NCI-H2107 treated with DMSO at 0.1 percent for 48 hours (cell line): ENCODE data around the gene ARNT2.

Experiments
- DNase-seq: peaks from one replicate; lab custom pipeline; 2025; ENCODE audit not compliant: unreplicated experiment; lab: John Stamatoyannopoulos, UW

ARNT2 gene

DNA sequence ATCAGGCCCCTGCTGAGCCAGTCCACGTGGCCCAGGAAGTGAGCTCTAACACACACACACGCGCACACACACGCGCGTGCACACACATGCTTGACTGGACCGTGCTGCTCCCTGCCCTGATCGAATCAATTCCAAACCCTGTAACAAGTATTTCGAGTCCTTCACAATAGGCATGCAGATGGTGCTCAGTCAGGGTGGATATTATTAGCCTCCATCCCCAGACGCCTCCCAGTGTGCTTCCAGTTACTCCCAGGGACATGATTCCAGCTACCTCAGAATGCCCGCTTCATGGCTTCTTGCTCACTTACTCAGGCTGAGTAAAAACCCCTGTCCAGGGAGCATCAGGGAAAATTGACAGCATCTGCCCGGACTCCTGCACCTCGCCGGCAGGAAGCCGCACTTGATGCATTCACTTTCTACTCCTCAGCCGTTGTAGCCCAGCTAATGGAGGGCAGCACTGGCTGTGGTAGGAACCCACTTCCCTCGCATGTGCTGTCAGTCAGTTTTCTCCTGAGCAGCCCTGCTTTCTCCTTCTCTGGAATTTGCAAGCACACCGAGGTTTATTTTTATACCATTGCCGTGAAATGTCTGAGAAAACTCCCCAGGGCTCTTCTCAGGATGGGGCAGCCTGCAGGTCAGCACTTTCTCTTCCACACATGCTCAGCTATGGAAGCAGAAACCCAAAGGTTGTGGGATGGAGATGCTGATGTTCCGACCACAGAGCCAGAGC lies 164.9 kb downstream of the ARNT2 start:
- DNase-seq: no peak

GRCh38 chr15:80569656-80570055 lies 165.5 kb downstream of the ARNT2 start:
- no peak for DNase-seq

GRCh38 chr15:80570553-80570952 lies 166.4 kb downstream of the ARNT2 start:
- DNase-seq: no peak

GRCh38 chr15:80572337-80572736 lies 168.2 kb downstream of the ARNT2 start:
- DNase-seq: no peak

DNA sequence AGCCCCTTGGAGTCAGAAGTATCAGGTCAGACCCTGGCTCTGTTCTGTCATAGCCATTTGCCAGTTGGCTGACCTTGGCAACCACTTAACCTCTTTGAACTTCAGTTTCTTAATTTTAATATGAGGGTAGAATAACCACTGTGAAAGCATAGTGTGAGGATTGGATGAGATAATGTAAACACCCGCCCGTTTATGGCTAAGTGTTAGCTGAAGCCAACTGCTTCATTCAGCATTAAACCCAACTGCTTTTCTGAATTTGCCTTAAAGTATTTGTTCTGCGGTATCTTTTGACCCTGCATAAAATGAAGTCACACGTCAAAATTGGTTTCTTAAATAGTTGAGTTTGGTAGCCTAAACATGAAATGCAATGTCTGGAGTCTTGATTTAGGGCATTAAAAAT lies 169.4 kb downstream of the ARNT2 start:
- no peak for DNase-seq

- no peak for DNase-seq
These were observed 170.4 kb downstream of the ARNT2 start for GRCh38 chr15:80574590-80574989.

DNA sequence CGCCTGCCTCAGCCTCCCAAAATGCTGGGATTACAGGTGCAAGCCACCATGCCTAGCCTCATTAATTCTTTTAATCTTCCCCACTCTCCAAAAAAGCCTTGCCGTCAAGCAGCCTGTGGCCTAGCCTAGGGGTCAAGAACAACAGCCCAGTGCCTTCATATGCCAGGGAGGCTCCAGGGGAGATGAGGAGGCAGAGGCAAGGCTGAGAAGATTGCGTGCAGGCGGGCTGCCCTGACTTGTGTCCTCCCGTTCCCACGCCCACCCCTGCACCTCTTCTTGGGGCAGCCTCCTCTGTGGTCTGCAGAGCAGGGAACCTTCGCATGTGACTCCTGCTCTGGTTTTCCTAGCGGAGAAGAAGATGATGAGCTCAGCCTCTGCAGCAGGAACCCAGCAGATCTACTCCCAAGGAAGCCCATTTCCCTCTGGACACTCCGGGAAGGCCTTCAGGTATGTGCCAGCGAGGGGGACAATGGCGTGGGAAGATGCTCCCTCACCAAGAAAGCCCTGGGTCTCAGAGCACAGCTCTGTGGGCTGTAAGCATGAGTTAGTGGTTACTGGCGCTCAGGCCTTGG lies 172.4 kb downstream of the ARNT2 start:
- DNase-seq: no peak

GRCh38 chr15:80577552-80578205 lies 173.5 kb downstream of the ARNT2 start:
- DNase-seq: no peak

DNA sequence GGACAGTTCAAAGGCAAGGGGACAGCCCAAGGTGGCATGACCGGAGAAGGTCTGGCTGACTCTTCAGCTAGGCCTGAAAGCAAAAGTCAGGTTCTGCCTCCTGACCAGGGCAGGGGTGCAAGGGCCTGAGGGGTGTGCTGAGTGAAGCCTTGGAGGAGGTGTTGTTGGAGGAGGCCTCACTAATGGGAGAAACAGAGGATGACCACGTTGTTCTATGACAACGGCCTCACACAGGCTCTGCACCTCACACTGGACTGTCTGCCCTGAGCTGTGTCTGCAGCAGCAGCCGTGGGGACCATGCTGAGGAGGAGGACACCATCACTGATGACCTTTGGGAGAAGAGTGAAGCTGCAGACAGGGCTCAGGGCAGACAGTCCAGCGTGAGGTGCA lies 174.0 kb downstream of the ARNT2 start:
- no peak for DNase-seq

GRCh38 chr15:80578871-80579270 lies 174.7 kb downstream of the ARNT2 start:
- no peak for DNase-seq

- no peak for DNase-seq
These were observed 175.4 kb downstream of the ARNT2 start for GRCh38 chr15:80579611-80580010.

- DNase-seq: no peak
These were observed 175.9 kb downstream of the ARNT2 start for GRCh38 chr15:80580106-80580505.

- no peak for DNase-seq
These were observed 176.5 kb downstream of the ARNT2 start for GRCh38 chr15:80580536-80581260.

- DNase-seq: no peak
These were observed 177.8 kb downstream of the ARNT2 start for GRCh38 chr15:80581976-80582375.

- no peak for DNase-seq
These were observed 178.7 kb downstream of the ARNT2 start for GRCh38 chr15:80582816-80583423.

DNA sequence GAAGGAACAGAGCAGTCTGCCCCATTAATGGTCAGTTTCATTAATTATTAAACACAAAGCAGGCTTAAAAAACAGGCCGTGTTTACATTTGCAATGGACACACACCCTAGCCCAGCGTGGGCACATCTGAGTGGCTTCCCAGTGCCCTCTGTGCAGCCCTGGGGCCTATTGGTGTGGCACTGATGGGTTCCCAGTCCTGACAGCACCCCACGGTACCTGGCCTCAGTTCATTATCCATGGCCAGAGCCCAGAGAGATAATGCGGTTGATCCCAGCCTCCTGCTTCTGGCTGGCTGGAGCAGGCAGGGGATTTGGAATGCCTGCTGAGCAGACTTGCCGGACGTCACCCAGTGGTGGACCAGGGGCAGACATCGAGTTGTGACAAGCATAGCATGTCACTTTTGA lies 180.4 kb downstream of the ARNT2 start:
- DNase-seq: no peak

DNA sequence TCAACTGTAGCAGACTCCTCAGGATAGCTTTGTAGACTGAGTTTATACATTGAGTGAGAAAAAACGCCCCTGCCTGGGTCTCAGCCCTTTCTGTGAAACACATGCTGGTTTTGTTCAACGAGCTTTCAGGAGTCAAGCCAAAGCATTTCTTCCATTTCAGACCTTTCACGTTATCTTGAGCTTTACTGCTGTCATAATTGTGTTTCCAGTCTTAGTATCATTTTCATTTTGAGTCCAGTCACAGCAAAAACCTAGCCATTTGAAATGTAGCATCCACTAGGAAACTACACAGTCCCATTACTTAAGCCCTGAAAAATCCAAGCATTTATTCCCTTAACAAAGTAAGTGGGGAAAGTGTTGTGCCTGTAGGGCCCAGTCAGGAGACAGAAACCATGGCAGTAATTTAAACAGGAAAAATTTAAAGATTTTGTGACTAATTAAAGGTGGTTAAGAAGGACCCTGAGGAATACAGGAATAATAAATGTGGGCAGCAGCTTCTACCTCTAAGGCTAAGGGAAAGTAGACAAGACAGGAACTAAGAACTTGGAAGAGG lies 180.9 kb downstream of the ARNT2 start:
- DNase-seq: no peak

- DNase-seq: no peak
These were observed 181.4 kb downstream of the ARNT2 start for GRCh38 chr15:80585544-80586018.

DNA sequence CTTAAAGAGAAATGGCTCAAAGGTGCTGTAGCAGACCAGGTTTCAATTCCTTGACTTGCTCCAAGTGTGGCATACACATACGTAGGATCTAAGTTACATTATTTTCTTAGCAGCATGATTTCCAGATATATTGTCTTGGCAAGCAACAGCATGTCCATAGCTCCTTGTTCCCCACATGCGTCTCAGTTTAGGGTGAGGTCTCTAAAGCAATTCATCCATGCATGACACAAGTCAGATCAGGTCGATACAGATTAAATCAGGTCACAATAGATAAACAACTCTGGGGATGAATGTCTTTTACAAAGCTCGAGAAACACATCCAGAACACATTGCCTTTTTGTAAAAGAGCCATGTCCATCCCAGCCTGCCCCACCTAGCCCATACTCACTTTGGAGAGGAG lies 182.0 kb downstream of the ARNT2 start:
- no peak for DNase-seq

DNA sequence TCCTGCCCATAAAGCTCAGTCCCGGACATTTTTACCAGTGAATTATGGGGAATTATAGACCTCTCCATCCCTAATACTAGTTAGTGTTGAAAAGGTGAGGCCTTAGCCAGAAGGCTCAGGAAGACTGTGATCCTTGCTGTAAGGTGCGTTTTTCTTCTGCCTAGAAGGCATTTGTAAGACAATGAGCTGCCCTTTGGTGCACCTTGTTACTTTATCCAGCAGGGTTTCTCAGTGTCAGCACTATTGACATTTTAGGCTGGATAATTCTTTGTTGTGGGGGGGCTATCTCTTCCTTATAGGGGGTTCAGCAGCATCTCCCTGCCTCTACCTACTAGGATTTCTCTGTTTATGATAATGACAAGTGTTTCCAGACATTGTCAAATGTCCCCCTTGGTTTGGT lies 182.8 kb downstream of the ARNT2 start:
- no peak for DNase-seq
